HTERT RPE-1 (cell line): ENCODE results near the gene UPK3B.
"Not testable (repeated sequence)": the region's sequence is repeated elsewhere in the genome, so short reads cannot be mapped to it uniquely, and the experiment has no call there.

Experiments used
- in situ Hi-C: fragments of 300-500 bp; cut with MboI; formaldehyde crosslinking; loops from 4 replicates; pipeline ENCODE4 v1.14.3; 2020; ENCODE audit warnings: low sequenced_read_pairs

Gene UPK3B

DNA sequence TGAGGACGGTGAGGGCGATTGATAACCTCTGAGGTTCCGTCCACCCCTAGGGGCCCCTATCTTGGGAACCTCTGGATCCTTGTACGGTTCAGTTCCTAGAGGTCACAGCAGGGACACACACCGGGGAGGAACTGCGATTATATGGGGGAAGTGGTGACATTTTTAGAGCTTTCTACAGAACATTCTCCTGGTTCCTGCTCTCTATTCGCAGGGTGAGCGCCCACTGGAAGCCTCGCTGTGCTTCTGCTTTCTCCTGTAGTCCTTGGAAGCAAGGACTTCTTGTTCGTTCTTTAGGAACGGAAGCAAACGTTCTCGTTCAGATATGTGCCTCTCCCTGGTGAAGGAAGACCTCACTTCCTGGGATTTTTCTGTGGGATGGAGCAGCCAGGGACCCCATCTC is 22.4 kb upstream of the UPK3B start:
- in situ Hi-C loops: not testable (repeated sequence)

DNA sequence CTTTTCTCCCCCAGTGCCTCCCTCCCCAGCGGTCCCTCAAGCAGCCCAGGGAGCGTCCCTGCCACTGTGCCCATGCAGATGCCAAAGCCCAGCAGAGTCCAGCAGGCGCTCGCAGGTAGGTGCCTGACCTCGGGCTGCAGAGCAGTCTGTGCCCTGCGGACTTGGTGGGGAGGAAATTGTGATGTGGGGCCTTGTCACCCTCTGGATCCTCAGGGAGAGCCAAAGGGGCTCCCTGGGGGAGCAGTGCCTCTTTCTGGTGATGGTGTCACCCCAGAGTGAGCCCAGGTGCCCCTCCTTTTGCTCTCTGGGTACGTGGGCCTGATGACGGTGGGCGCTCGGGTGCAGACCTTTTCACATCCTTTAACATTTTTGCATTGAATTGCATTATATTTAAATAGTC is 18.2 kb upstream of the UPK3B start:
- in situ Hi-C loops: not testable (repeated sequence)

DNA sequence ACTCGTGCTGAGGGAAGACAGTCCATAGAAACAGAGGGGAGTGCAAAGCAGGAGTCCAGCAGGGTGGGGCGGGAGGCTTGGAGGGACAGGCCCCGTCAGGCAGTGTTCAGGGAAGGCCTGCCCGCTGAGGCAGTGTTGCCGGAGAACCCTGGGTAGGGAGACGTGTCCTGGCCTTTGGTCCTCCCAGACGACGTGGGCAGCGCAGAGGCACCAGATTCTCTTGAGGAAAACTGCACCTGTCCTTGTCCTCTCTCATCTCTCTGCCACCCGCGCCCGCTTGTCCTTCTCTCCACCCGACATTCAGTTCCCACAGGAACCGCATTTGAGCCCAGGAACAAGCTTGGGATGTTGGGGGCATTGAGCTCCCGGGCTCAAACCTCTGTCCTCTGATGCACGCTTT is 14.6 kb upstream of the UPK3B start:
- in situ Hi-C loops: not testable (repeated sequence)

DNA sequence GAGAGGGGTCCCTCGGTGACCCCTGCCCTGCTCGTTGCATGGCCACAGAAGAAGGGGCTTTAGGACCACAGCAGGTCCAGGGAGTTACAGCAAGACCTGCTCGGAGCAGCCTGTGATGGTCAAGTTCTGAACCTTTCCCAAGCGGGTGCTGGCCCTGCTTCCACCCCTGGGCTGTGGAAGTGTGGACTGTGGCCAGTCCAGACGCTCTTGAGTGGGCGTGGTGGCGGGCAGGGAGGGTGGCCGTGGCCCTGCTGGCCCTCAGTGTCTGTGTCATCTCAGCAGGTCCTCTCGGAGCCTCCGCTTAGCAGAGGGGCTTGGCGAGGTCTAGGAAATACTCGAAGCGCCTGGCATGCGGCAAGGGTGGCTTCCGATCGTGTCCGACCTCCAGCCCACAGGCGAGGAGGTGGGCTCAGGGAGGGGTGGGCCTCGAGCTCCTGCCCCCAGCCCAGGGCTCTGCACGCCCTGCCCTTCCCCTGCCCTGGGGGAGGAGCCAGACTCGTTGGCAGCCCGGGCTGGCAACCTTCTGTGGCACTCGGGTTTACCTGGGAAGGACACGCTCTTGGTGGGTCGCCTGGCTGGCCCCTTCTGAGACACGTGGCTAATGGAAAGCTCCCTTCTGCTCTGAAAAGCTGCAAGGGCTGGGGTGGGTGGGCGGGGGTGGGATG is 12.3 kb upstream of the UPK3B start:
- in situ Hi-C loops: not testable (repeated sequence)

DNA sequence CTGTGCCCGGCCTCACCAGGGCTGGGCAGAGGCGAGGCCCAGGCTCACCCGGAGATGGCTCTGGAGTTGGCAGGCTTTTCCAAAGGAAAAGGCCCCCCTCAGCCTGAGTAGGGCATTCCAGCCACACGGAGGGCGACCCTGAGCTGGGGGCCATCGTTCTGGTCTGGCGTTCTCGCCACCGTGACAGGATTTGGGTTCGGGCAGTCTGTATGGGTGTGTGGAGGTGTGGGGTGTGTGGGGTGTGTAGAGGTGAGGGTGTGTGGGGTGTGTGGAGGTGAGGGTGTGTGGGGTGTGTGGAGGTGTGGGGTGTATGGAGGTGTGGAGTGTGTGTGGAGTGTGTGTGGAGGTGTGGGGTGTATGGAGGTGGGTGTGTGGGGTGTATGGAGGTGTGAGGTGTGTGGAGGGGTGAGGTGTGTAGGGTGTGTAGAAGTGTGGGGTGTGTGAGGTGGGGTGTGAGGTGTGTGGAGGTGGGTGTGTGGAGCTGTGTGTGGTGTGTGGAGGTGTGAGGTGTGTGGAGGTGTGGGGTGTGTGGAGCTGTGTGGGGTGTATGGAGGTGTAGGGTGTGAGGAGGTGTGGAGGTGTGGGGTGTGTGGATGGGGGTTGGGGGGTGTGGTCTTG is 11.7 kb upstream of the UPK3B start:
- in situ Hi-C loops: not testable (repeated sequence)

DNA sequence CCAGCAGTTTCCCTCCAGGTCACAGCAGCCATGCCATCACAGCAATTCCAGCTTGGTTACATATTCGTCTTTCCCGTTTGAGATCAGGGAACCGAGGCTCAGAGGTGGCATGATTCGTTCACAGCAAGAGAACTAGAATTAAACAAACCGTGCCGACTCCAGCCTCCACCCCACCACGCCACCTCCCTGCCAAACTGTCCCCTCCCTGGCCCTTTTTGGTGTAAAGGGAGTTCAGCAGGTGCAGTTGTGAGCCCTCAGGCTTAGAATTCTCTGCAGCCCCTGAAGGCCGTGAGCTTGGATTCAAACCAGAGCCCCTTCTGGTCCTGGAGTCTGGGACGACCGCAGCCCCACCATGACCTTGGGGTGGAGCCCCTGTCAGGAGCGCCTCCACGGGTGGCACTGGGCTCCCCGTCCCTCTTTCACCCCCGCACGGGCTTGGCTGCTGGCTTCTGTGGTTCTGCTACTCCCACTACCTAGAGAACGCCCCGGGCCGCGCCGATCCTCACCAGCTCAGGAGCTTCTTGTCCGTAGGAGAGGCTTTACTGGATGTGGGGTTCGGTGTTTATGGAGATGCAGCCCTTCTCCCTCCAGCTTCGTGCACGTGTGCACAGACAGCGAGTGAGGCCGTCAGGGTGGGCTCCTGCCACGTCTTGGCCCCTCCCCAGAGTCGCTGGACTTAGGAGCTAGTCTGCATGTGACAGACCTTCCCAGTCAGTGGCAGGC is 11.0 kb upstream of the UPK3B start:
- in situ Hi-C loops: not testable (repeated sequence)

DNA sequence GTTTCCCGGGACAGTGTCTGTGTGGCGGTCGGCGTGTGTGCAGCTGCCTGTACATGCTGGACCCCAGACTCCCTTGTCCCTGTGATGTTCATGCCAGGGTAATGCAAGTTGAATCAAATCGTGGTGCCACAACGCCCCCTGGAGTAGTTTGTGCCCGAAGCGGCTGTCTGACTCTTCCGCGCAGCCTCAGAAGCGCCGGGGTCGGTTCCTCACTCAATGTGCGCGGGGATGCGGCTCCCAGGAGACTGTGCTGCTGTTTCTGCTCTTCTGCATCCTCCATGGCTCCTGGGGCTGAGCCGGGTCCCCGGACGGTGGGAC is 10.5 kb upstream of the UPK3B start:
- in situ Hi-C loops: not testable (repeated sequence)

DNA sequence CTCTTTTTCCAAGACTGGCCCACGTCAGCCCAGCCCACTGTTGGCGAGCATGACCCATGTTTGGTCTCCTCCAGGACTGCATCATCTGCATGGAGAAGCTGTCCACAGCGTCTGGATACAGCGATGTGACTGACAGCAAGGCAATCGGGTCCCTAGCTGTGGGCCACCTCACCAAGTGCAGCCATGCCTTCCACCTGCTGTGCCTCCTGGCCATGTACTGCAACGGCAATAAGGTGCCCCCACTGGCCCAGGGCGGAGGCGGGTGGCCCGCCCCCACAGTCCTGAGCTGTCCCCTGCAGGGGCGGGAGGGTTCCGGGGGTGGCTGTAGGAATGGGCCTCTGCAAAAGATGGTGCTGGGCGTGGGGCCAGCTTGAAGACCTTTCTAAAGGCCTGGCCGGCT is 8.1 kb upstream of the UPK3B start:
- in situ Hi-C loops: not testable (repeated sequence)

DNA sequence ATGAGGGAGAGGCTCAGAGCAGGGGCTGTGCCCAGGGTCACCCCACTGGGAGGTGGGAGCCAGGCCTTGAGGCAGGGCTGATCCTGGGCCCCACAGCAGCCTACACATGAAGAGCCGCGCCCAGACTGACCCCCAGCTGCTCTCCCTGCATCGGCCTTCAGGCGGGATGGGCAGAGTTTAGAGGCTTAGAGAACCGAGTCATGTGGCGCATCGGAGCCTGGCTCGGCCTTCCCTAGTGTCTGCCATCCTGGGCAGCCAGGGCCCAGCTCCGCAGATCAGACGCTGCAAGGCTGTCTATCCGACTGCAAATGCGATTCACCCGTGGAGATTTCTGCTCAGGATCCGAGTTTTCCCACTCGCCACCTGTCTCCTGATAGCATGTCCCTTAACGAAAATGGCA is 7.5 kb upstream of the UPK3B start:
- in situ Hi-C loops: not testable (repeated sequence)

DNA sequence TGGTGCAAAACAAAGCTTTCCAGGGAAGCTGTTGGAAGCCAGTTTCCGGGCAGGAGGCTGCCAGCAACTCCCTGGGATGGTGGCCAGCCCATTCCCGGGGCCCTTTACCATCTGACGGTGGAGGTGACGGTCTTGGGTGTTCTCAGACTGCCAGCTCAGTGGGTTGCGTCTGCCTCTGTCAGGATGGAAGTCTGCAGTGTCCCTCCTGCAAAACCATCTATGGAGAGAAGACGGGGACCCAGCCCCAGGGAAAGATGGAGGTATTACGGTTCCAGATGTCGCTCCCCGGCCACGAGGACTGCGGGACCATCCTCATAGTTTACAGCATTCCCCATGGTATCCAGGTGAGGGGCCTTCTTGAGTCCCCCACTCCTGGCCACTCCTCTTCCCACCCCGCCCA is 7.1 kb upstream of the UPK3B start:
- in situ Hi-C loops: not testable (repeated sequence)

DNA sequence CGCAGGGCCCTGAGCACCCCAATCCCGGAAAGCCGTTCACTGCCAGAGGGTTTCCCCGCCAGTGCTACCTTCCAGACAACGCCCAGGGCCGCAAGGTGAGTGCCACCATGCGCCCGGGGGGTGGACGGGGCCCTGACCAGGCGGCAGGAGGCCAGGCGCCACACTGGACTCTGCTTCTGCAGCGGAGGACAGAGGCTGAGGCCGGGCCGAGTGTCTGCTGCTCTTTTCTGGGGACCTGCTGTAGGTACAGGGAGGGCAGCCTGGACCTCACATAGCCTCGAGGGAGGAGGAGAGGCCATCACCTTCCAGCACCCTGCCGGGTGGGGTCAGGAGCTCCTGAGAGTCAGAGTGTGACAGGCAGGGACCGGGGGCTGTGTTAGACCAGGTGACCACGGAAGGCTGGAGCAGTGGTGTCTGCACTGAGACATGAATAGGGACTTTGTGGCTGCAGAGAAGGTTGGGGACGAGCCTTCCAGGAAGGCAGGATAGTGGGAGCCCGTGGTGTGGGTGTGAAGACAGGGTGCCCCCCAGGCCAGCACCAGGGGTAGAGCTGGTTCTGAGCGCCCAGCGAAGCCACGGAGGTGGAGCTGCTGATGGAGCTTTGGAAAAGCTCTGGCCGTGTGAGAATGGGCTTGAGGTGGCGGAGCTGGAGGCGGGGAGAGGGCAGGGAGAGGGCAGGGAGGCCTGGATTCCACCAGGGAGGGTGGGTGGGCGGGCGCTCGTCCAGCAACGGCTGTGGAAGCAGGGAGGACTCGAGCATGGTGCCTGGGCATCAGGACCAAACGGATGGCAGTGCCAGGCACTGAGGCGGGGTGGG is 5.8 kb upstream of the UPK3B start:
- in situ Hi-C loops: not testable (repeated sequence)

DNA sequence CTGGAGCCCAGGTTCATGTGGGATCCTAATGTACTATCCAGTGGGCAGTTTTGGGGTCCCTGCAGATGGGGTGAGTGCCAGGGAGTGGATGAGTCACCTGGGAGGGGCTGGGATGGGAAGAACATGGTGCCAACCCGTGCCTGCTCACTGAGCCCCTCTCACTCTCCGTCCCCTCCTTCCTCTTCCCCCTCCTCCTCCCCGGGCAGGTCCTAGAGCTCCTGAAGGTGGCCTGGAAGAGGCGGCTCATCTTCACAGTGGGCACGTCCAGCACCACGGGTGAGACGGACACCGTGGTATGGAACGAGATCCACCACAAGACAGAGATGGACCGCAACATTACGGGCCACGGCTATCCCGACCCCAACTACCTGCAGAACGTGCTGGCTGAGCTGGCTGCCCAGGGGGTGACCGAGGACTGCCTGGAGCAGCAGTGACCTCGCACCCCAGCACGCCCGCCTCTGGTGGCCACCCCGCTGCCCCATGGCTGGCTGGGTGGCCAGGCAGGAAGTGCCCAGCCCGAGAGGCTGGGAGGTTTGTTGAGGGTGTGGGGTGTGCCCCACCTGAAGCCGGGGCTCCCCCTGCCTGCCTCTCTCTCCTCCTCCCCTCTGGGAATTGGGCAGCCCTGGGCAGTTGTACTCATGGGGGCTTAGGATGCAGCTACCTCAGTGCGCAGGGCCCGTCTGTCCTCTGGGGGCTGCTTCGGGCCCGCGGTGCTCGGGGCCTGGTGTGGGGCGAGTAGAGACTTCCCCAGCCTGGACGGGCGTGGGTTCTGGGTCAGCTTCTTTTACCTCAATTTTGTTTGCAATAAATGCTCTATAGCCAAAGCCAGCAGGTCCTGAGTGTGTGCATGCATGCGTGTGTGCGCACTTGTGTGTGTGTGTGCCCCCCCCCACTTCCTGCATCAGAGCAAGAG is 4.9 kb upstream of the UPK3B start:
- in situ Hi-C loops: no loop called here

DNA sequence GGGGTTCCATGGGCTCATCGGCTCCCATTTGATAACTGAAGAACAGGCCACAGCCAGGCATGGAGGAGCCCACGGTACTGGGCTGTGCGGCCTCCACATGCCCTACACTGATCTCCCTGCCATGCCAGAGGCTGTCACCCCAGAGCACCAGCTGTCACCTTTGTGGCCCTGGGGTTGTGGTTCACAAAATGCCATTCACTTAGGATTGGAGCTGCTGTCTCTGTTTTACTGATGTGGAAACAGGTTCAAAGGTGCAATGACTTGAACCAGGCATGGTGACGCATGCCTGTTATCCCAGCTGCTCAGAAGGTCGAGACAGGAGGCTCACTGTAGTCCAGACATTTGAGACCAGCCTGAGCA is 4.3 kb upstream of the UPK3B start:
- in situ Hi-C loops: no loop called here

DNA sequence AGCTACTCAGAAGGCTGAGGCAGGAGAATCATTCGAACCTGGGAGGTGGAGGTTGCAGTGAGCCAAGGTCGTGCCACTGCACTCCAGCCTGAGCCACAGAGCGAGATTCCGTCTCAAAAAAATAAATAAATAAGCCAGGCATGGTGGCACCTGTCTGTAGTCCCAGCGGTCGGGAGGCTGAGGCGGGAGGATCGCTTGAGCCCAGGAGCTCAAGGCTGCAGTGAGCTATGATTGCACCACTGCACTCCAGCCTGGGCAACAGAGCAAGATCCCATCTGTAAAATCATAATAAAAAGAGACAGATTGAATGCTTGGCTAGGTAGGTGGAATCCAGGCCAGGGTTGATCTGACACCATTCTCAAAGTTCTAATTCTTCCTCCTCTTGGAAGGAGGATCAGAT is 3.7 kb upstream of the UPK3B start:
- in situ Hi-C loops: not testable (repeated sequence)

DNA sequence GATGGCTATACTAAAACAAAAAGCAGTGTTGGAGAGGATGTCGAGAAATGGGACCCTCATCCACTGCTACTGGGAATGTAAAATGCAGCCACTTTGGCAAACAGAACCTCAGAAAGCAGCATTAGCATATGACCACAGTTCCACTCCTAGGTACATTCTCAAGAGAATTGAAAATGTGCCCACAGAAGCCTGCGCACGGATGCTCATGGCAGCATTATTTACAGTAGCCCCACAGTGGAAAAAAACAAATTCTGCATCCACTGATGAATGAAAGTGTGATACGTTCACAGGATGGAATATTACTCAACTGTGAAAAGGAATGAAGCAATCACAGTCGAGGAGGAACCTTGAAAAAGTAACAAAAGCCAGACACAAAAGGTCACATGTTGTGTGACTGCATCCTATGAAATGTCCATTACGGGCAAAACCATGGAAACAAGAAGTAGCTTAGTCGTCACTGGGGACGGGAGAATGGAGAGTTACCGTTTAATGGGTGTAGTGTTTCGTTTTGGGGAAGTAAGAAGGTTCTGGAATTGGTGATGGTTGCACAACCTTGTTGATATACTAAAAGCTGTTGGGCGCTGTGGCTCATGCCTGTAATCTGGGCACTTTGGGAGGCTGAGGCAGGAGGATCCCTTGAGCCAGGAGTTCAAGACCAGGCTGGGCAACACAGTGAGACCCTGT is 2.5 kb upstream of the UPK3B start:
- in situ Hi-C loops: no loop called here

DNA sequence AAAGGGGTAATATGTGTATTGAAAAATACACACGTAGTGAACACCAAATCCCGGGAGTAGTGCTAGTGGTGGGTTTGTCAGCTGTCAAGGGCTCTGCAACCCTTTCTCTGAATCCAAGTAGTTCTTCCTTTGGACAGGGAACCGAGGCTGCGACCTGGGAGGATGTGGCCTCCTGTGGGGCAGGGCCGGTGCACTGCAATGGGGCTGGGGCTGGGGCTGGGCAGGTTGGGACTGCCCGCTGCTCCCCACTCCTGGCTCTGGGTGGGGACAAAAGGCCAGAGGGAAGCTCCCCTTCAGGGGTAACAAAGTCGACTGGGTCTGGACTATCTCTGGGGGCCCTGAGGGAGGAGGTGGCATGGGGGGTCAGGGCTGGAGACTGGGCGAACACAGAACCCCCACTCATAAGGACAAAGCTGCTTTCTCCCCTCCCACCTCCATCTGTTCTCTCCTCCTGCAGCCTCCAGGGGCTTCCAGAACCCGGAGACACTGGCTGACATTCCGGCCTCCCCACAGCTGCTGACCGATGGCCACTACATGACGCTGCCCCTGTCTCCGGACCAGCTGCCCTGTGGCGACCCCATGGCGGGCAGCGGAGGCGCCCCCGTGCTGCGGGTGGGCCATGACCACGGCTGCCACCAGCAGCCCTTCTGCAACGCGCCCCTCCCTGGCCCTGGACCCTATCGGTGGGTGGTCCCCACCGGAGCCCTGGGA is 1.0 kb downstream of the UPK3B start:
- in situ Hi-C loops: not testable (repeated sequence)

DNA sequence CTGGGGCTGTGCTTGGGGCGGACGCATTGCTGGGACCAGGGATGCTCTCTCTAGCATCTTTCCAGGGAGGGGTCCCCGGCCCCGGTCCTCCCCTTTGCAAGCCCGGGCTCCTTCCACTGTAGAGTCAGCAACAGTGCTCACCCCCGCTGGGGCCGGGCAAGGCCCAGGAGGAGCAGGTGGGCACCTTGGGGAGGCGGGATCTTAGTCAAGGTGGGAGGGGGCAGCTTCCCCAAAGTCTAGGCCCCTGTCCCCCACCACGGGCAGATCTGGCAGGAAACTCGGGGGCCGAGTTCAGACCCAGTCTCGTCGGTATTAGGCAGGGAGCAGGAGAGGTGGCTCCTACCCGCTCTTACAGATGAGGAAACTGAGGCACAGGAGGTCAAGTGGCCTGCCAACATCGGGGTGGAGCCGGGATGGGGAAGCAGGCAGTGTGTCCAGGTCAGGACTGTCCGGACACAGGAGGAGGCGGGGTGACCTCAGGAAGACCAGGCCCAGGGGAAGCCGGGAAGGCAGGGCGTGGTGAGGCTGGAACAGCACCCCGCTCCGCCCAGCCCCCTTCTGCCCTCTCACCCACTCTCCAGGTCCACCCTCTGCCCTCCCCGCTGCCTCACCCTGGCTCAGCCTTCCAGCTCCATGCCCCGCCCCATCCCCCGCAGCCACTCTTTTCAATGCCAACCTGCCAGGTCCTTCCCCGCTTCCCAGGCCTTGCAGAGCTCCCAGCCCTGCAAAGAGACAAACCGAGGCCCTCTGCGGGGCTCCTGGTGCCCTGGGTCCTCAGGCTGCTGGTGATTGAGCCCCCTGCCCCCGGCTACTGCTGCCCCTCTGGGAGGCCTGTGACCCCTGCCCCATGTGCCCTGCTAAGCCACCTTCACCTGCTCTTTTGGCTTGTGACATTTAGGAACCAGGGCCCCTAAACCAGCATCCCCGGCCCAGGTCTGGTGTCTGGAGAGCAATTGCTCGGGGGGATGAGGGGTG is 1.8 kb downstream of the UPK3B start:
- in situ Hi-C loops: not testable (repeated sequence)
